HG03469 (cell line): ENCODE measurements around the gene TMPRSS7.
A peak's percentile ranks its signal among the peaks of the same experiment; 100 is the strongest.

ENCODE experiments used
- ATAC-seq: cut with Tn5 transposase; IDR thresholded peaks from one replicate; pipeline ENCODE4 v1.9.1; 2021; ENCODE audit warnings: mild to moderate bottlenecking, moderate library complexity, moderate number of reproducible peaks; ENCODE audit not compliant: unreplicated experiment

The TMPRSS7 gene

DNA sequence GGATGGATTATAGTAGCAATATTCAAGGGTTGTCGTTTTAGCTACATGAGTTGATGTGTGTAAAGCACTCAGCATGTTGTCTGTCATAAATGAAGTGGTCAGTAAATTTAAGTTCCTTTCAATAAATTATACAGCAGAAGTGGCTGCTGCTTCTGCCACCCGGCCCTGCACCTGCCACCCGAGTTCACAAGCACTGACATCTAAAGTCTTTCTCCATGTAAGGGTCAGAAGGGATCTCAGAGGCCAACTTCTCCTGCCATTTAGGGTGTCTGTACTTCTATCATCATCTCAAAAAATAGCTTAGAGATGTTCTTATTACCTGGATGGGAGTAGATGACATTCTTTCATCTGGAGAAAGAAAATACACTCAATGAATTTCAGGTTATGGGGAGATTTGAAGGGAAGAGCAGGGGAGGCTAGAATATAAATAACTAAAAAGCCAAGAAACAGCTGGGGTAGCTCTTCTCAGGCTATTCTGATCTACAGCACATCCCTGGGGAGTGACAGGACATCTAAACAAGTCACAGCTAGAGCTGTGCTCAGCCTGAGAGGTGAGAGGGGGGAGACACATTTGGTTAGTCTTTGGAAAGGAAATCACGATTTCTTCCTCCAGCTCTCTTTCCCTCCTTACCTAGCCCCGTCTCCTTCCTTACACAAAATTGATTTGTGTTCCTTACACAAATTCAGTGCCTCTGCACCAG, 90.5 kb downstream of the TMPRSS7 start:
- no peak for ATAC-seq

DNA sequence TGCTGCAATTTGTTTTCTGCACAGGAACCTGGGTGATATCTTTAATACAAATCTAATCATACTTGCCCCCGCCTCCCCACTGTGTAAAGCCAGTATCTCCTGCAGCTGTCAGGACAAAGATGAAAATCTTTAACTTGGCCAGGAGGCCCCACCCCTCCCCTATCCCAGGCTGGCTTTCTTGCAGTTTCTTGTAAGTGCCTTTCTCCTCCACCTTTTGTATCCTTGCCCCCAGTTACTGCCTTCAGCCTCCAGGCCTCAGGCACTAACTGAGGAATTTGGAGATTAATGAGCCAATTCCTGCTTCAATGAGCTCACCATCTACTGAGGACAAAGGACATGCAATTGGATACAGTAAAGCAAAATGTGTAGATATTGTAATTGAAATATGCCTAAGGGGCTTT, 92.0 kb downstream of the TMPRSS7 start:
- ATAC-seq = no peak

DNA sequence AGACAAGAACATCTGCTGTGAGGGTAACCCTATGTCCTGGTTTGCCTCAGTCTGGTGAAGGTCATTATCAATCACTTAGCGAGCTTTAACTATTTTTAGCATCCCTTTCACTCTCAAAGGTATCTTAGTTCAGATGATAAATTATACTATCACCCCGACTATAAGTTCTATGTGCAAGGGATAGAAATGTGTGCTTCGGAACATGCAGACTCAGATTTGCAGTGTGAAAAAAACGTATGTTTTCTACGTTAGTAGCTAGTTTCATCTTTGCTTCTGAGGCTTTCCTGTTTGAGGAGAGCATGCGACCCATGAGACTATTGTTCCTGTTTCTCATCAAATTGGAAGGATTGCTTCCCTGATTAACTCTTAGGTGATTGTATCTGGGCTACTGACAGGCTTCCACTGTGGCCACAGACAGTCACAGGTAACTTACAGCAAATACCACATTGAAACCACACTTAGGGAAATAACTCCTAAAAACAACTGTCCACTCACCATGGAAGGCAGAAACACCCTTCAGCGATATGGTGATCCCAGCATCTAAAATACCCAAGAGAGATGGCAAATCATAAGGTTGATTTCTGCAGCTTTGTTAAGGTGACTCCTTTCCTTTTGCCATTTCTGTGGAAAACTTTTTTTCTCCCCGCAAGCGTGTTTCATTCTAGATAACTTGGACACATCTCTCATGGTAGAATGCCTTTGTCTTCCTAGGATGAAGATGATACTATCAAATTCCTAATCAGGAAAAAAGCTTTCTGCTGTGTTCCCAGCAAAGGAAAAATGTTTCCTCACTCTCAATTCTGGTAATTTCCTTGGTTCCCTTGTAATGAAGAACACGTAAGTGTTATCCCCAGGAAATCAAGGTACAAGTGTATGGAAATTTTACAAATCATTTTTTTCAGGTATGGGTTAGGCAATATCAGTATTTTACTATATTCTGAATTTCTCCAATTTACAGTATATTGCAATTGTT, 93.3 kb downstream of the TMPRSS7 start:
- no peak for ATAC-seq

DNA sequence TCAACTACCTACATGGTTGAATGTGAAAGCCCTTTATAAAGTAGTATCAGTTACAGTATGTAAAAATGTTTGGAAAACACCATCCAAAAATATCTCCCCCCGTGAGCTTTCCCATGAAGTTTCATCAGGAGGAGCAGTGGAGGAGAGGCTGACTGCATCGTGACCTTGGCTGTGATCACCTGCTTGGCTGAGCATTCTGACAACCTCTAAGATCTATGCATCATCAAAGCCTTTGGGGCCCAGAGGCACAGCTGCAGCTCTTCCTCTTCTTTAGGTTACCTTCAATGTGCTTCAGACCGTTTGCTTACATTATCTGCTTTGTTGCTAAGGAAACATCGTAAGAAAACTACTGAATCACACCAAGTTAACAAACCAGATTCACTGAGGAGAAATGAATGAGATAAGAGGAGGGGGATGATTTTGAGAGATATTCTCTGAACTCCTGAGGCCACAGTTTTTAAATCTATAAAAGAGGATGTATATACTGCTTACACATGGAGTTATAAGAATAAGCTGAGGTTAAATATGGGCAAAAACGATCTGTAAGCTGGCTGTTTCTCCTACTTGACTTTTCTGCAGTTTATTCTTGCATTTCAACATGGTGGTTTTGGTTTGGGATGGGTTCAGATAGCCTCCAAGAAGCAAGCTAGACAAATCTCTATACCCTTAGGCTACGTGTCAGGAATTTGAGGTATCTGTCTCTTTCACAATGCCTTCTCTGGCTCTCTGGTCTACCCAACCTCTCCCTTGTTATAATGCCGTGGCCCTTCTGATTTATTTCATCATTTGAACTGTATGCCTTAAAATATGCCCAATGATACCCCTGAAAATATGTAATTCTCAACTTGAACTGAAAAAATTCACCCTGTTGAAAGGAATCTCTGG, 94.5 kb downstream of the TMPRSS7 start:
- ATAC-seq = peak; percentile 40

DNA sequence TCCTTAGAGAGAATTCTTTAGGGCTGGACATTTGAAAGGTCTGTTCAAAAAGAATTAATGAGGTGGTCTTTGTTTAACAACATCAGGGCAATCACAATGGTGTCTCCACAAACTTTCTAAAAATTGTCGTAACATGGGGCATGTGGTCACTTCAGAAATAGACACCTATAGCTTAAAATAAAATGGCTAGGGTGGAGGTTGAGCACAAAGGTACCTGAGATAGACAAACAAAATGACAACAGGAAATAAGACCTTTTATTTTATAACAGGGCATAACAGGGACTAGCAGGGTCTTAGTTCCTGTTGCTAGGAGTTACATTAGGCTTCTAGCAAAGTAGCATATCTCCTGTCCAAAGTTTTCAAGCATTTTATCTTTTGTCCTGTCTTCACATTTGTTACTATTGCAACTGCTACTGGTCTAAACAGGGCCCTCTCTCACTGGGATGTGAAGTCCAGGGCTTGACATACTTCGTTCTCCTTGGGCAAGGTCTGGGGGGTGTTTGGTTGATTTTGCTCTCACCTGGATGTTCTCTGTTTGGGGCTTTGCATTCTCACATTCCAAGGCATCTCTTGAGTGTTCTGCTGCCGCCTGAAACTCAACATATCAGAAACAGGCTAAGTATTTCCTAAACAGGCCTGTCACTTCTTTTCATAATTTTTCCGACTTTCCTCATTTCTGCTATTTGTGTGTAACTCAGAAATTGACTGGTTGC, 95.5 kb downstream of the TMPRSS7 start:
- no peak for ATAC-seq

DNA sequence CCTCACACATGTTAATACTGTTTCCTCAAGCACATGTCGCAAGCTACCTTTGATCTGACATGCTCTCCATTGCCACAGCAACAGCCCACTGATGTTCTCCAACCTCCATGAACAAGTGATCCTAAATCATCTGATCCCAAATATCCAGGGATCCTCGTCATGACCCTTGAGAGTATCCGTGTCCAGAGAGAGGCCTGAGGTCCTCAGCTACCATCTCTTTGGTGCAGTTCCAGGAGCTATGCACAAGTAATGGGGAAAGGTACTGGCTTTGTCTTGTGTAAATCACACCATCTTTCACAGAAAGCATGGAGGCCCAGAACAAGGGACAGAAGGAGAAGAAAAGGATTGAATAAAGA, 96.1 kb downstream of the TMPRSS7 start:
- ATAC-seq = no peak
